ENCODE results near the gene XKR7. TPM values are rescaled to one million over a fixed set of nuclear protein-coding genes. Genes with fewer than 3 reads are reported as not detected.
A peak's percentile ranks its signal among the peaks of the same experiment; 100 is the strongest.

XKR7 gene
- total RNA-seq, 3 donors from 2014 or later (not counting 1 experiment from before 2014, with no cell fraction given) = not detected

DNA sequence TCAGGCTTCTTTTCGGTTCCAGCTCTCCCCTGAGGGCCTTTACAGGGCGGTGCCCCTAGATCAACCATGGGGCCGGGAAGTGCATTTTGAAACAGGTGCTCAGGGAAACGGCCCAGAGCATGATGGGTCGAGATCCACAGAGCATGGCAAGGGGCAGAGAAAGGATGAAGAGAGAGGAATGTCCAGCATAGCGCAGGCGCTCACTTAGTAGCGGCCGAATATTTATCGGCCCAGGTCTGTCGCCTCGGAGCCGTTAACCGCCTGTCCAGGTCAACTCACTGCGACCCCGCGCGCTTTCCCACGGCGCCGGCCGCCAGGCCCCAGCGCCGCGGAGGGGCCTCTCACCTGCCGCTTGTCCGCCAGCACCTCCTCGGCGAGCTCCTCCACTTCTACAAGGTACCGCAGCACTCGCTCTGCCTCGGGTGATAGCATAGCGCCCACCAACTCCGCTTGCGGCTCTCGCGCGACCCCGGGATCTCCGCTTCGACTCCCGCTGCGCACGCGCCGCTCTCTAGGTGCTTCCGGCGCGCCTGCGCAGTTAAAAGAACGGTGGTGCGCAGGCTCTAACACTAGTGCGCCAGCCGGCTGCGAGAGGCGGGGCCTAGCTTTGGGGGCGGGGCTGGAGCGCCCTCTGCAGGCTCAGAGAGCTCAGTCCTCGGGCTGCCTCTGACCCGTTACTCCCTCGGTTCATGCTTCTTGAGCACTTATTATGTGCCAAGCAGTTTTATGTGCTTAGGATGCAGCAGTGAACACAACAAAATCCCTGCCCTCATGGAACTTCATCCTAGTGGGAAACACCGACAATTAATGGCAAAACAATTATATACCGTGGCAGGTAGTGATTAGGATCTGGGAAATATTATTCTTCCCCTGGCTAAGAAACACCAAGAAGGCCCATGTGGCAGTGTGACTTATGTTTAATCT, 16.2 kb upstream of the XKR7 start, which contains the start of gene PDRG1:
PDRG1 (minus strand) TSS at position 517 of the 924 bp plus-strand sequence; CDS start at position 432, 85 bp downstream.
- Histone ChIP-seq H3K36me3 (ENCODE audit: control insufficient read depth, insufficient read depth, low read length) (peaks cover 23% of the 10 kb centered on the region), H3K27ac (ENCODE audit: low read length) (peak within 1 kb of the TSS; percentile 62), H3K4me1 (ENCODE audit: control insufficient read depth, insufficient read depth, low read length) (peaks cover 16% of the 10 kb centered on the region), H3K9me3 (ENCODE audit: control insufficient read depth, insufficient read depth, low read length) (peaks cover 2% of the 10 kb centered on the region), H3K4me3 (ENCODE audit: low read length) (peak within 1 kb of the TSS; percentile 92), H3K27me3 (ENCODE audit: control insufficient read depth, insufficient read depth, low read length) (no peaks in the 10 kb centered on the region)
- DNase-seq (peak; percentile 99), ATAC-seq (peak; percentile 98 to 99 (median 99))
- H3K27ac Mint-ChIP-seq = peak within 1 kb of the TSS; percentile 91 to 98
- H3K36me3 Mint-ChIP-seq = peaks cover 9% of the 10 kb centered on the region
- under 1% methylated on average over 63 of the region's 63 CpGs for WGBS (ENCODE audit: insufficient coverage)
- H3K4me1 Mint-ChIP-seq = peaks cover 35% of the 10 kb centered on the region in 2 donors
- intact Hi-C loops (cut with micrococcal nuclease) = loop anchor here (1.0 to 2.0 kb wide), 2 partner anchors 99 to 131 kb away; no protein-coding TSS in a partner anchor
- peak within 1 kb of the TSS; percentile 99 for H3K4me3 Mint-ChIP-seq
- H3K9me3 Mint-ChIP-seq = no peaks in the 10 kb centered on the region
- TF ChIP-seq, protein P1, sequence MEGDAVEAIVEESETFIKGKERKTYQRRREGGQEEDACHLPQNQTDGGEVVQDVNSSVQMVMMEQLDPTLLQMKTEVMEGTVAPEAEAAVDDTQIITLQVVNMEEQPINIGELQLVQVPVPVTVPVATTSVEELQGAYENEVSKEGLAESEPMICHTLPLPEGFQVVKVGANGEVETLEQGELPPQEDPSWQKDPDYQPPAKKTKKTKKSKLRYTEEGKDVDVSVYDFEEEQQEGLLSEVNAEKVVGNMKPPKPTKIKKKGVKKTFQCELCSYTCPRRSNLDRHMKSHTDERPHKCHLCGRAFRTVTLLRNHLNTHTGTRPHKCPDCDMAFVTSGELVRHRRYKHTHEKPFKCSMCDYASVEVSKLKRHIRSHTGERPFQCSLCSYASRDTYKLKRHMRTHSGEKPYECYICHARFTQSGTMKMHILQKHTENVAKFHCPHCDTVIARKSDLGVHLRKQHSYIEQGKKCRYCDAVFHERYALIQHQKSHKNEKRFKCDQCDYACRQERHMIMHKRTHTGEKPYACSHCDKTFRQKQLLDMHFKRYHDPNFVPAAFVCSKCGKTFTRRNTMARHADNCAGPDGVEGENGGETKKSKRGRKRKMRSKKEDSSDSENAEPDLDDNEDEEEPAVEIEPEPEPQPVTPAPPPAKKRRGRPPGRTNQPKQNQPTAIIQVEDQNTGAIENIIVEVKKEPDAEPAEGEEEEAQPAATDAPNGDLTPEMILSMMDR (IDR thresholded peaks at IDR 0.05) = peak; percentile 85
- H3K27me3 Mint-ChIP-seq (ENCODE audit: low read depth in 2 of 2) = peaks cover 15 to 23% of the 10 kb centered on the region in 2 donors

DNA sequence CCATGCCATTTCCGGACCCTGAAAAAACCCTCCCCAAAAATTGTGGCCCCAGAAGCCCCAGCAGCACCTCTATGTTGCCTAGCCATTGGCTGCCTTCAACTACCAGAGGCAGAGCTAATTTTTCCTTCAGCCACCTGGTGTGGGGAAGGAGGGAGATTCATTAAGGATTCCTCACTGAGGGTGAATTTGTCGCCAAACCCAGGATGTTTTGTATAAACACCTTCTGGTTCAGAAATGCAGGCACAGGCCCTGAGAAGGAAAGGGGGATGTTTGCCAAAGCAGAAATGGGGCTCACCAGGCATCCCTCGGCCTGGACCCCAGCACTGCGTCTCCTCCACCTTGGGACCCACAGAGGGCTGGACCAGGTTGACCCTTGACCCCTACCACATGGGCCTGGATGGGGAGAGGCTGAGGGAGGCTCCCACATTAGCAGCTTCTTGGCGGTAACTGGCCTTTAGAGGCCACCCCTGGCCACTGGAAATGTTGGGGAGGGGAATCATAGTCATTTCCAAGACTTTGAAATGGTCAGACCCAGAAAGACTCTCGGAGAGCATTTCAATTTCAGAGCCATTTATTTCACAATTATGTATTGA, 14.3 kb upstream of the XKR7 start:
- peaks cover 33 to 34% of the 10 kb centered on the region in 2 donors for H3K4me1 Mint-ChIP-seq
- no peak for ATAC-seq
- H3K27ac Mint-ChIP-seq = no peak overlapping the region
- H3K9me3 Mint-ChIP-seq = no peaks in the 10 kb centered on the region
- no peak for DNase-seq
- Histone ChIP-seq H3K36me3 (ENCODE audit: control insufficient read depth, insufficient read depth, low read length) (peaks cover 5% of the 10 kb centered on the region), H3K9me3 (ENCODE audit: control insufficient read depth, insufficient read depth, low read length) (no peaks in the 10 kb centered on the region), H3K4me1 (ENCODE audit: control insufficient read depth, insufficient read depth, low read length) (peaks cover 16% of the 10 kb centered on the region), H3K4me3 (ENCODE audit: low read length) (no peak overlapping the region), H3K27me3 (ENCODE audit: control insufficient read depth, insufficient read depth, low read length) (no peaks in the 10 kb centered on the region), H3K27ac (ENCODE audit: low read length) (no peak overlapping the region)
- H3K4me3 Mint-ChIP-seq = no peak overlapping the region
- peaks cover 16 to 24% of the 10 kb centered on the region in 2 donors for H3K27me3 Mint-ChIP-seq (ENCODE audit: low read depth in 2 of 2)
- TF ChIP-seq, protein P1 (IDR thresholded peaks at IDR 0.05) = no peak
- peaks cover 5% of the 10 kb centered on the region for H3K36me3 Mint-ChIP-seq
- 86% methylated on average over 6 of the region's 6 CpGs for WGBS (ENCODE audit: insufficient coverage)
- intact Hi-C loops (cut with micrococcal nuclease) = loop anchor here (2.0 kb wide), 1 partner anchor 133 kb away; no protein-coding TSS in a partner anchor

DNA sequence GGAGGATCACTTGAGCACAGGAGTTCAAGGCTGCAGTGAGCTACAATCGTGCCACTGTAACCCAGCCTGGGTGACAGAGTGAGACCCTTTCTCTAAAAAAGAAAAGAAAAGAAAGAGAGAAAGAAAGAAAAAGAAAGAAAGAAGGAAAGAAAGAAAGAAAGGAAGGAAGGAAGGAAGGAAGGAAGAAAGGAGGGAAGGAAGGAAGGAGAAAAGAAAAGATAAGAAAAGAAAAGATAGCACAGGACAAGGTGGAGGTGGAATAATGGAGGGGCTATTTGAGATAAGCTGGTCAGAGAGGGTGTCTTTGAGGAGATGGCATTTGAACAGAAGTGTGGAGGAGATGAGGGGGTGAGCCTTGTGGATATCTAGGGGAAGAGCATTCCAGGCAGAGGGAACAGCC, 13.5 kb upstream of the XKR7 start:
- Histone ChIP-seq H3K4me3 (ENCODE audit: low read length) (no peak overlapping the region), H3K36me3 (ENCODE audit: control insufficient read depth, insufficient read depth, low read length) (peaks cover 2% of the 10 kb centered on the region), H3K9me3 (ENCODE audit: control insufficient read depth, insufficient read depth, low read length) (no peaks in the 10 kb centered on the region), H3K27me3 (ENCODE audit: control insufficient read depth, insufficient read depth, low read length) (no peaks in the 10 kb centered on the region), H3K4me1 (ENCODE audit: control insufficient read depth, insufficient read depth, low read length) (peaks cover 16% of the 10 kb centered on the region), H3K27ac (ENCODE audit: low read length) (no peak overlapping the region)
- Mint-ChIP-seq H3K4me1 (peaks cover 27 to 28% of the 10 kb centered on the region in 2 donors), H3K4me3 (no peak overlapping the region), H3K36me3 (no peaks in the 10 kb centered on the region), H3K27me3 (ENCODE audit: low read depth in 2 of 2) (peaks cover 21 to 32% of the 10 kb centered on the region in 2 donors), H3K27ac (no peak overlapping the region), H3K9me3 (no peaks in the 10 kb centered on the region)
- DNase-seq (no peak), ATAC-seq (no peak)
- 80% methylated on average over 1 of the region's 1 CpG for WGBS (ENCODE audit: insufficient coverage)
- TF ChIP-seq, protein P1 (IDR thresholded peaks at IDR 0.05) = no peak
- intact Hi-C loops (cut with micrococcal nuclease) = no loop called here
